ENCODE results near the gene TFEB.

TFEB gene

DNA sequence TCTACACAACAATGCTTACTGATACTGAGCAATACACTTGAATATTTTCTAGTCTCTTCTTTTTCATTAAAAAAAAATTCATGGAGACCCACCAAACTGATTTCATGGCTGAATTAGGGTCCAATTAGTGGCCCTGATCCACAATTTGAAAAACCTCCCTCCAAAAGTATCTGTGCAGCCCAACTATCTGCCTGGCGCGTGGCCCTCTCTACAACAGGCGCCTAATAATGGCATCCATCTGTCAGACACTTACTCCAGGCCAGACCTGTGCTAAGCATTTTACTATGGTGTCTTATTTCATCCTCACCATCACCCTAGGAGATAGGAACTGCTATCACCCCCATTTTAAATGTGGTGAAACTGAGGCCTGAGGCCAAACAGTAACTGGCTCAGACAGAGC is 14.0 kb downstream of the TFEB start:
- no peak for DNase-seq

DNA sequence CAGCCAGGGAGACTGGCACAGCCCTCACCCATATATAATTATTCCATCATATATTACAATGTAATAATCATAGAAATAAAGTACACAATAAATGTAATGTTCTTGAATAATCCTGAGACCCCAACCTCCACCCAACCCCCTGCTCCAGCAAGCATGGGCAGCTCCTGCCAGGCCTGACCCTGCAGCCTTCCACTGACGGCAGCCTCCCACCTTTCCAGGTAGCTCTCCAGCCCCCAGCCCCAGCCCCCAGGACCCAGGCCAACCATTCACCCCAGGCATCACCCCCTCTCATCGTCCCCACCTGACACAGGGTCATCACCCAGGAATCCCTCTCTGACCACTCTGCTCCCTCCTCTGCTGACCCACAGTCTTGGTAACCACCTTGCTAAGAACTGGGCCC is 14.6 kb downstream of the TFEB start:
- no peak for DNase-seq

DNA sequence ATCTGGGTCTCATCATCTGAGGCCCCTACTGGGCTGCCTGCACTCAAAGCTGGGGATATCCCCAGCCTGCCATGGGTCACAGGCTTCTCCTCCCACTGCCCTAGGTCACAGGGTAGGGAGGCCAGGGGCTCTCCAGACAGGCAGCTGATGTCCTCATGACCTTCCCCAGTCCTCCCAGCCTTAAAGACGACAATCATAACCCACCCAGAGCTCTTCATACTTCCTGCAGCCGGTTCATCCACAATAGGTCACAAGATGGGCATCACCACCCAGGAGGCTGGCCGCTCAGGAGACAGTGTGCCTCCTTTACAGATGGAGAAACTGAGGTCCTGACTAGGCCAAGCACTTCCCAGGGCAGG is 15.2 kb downstream of the TFEB start:
- DNase-seq: no peak

DNA sequence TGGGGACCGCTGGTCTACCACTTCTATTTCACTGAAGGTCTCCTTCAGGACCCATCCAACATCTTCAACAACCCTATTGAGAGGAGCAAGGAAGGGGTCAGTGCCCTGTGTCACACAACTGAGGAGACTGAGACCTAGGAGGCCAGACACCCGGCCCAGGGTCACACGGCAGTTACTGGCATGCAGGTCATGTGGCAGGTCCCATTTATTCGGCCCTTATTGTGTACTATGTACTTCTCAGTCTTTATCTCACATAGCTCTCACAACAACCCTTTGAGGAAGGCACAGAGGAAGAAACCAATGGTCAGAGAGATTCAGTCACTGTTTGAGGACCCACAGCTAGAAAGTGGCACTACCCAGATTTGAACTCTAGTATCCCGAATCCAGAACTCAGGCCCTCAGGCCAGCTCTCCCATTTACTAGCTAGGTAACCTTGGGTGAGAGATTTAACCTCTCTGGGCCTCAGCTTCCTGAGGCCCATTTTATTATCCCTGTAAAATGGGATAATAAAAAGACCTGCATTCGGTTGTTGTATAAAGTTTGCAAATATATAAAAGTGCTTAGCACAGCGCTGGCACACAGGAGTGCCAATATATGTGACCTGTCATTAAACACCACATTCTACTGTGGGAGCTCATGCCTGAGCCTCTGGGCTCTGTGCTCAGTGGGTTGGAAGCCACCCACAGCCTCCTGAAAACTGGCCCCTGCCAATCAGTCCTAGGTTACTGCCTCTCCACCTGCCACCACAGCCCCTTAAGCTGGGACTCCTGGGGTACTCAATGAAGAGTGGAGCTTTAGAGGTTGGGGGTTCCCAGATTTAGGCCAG is 15.8 kb downstream of the TFEB start:
- no peak for DNase-seq

DNA sequence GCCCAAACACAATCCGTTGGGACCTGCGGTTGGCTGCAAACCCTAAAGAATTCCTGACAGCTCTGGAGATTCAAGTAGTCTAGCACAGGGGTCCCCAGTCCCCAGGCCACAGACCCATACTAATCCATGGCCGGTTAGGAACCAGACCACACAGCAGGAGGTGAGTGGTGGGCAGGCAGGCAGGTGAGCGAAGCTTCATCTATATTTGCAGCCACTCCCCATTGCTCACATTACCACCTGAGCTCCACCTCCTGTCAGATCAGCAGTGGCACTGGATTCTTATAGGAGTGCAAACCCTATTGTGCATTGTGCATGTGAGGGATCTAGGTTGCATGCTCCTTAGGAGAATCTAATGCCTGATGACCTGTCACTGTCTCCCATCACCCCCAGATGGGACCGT is 16.6 kb downstream of the TFEB start:
- DNase-seq: no peak

DNA sequence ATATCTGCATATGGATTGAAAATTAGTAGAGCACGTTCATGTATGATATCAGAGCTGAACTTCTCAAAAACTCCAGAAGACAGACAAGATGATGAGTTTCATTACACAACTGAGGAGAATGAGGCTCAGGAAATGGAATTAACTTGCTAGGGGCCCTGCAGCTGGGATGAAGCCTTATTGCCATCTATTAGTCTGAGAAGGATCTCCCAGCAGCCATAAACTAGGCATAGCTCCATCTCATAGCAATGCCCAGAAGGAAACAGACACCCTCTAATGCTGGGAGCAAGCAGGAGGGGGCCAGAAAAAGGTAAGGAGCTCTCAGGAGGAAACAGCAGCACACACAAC is 18.0 kb downstream of the TFEB start:
- no peak for DNase-seq

DNA sequence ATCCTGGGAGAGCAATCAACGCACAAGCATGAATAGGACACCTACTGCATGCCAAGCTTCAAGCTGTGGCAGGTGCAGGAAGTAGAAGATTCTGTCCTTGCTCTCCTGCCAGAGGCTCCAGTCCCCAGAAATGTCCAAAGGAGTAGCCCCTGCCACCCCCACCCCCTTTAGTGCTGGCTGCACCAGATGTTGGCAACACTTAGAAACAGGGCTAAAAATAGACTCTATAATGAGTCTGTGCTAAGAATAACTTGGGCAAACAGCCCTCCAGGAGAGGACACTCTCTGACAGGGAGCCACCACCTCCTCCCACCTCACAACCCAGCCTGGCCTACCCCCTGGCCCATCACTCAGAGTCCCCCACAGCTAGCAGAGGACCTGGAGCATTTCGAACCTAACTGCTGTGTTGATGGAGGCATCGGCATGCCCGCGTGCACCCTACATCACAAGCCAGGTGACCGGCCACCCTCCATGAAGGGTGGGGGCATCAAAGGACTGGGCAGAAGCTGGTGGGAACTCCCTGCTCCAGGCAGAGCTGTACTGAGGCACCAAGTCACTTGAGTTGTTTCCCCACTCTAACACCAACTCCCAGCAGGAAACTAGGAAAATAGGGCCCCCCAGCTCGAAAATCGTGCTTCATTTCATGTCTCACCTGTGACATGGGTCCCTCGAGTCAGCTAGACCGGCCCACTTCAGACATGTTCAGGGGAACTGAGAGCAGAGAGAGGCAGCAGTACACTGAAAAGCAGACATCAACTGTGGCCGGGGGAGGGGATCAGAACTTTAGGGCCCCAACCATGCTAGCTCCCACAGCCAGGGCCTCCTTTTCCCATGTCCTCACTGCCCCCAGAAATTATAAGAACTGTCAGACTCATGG is 18.7 kb downstream of the TFEB start:
- peak; percentile 66 for DNase-seq

DNA sequence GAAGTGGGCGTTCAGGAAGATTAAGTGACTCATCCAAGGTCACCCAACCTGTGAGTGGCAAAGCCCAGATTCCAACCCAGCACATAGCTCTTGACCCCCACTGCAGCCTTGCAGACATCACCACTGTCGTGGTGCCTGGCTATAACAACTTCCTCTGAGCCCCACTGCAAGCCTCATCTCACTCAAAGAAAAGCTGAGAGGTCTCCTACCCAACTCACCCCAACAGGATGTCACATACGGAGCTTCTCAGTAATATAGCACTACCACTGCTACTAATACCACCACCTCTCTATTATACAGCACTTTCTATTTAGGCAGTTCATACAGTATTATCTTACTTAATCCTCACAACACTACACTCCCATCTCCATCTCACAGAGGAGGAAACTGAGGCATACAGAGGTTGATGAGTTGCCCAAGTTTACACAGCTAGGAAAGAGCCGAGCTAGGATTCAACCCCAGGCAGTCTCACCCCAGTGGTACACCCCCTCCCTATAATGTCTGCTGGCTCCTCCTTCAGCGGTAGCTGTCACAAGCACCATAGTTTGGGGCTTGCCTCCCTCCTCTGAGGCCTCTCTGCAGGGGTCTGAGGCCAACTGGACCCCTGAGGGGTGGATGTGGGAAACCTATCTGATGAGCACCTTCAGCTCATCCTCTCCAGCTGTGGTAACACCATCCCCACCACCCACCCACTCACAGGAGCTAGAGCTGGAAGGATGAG is 19.5 kb downstream of the TFEB start:
- DNase-seq: no peak

DNA sequence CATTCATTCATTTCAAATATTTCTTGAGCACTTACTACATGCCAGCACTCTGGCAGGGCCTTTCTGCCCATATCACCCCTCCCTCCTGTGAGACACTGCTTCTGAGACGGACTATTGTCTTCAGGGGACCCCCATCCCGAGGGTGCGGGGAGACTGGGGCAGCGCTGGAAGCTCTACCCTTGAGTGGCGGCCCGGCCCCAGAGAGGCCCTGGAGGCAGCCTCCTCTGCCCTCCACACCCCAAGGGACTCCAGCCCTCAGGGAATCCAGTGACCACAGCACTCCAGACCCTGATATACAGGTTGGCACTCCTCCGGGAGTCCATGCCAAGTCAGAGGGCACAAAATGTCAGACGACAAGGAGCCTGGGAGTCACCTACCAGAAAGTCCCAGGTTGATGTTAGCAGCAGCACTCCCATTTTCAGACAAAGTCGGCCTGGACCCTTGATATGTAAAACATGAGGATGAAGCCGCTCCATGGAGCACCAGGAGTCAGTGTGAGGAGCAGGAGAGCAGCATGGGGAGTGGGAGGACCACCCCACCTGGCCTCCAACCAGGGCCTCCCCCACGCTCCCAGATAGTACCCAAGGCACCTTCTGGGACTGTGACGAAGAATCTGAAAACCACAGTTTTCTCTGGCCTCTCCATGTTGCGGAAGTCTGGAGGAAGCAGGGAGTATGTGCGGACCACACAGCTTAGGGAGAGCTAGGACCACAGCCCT is 20.7 kb downstream of the TFEB start:
- DNase-seq: no peak

DNA sequence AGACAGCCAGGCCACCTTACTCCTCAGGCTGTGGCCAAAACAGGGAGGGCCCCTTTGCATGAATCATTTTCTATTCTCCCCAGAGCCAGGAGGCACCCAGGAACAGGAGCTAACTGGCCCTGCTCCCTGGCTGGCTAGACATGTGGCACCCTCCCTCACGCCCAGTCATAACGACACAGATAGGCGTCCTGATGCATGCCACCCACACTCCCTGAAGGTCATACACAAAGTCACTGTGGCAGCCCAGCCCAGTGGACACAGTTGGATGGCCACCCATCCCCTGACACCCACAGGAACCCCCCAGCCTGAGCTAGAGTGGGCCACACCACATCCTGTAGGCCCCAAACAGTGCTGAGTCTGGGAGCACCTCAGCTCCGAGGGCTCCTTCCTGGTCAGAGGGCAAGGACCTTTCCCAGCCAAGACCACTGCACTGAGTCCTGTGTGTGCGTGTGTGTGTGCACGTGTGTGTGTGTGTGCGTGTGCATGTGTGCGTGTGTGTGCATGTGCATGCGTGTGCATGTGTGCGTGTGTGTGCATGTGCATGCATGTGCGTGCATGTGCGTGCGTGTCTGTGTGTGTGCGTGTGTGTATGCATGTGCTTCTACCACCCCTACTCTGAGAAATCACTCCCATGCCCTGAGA is 21.6 kb downstream of the TFEB start:
- DNase-seq: peak; percentile 82

DNA sequence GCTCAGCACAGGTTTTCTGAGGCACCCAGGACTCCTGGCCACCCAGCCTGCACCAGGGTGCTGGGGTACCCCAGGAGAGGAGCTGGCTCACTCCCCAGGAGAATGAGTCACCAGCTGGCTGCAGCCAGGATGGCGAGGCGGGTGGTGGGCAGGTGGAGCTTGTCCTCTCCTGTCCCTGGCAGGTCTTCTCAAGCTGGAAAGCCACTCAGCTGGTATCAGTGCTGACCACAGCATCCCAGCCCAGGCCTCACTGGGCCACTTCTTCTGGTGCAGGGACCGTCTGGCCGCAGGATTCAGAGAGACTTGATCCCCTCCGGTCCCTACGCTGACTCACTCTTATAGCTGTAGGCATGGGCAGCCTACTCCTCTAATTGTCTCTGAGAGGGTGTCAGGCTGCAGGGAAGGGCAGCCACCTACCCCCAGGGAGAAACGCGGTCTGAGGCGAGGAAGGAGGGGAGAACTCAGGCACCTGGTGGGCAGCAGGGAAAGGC is 22.2 kb downstream of the TFEB start:
- DNase-seq: peak; percentile 82

DNA sequence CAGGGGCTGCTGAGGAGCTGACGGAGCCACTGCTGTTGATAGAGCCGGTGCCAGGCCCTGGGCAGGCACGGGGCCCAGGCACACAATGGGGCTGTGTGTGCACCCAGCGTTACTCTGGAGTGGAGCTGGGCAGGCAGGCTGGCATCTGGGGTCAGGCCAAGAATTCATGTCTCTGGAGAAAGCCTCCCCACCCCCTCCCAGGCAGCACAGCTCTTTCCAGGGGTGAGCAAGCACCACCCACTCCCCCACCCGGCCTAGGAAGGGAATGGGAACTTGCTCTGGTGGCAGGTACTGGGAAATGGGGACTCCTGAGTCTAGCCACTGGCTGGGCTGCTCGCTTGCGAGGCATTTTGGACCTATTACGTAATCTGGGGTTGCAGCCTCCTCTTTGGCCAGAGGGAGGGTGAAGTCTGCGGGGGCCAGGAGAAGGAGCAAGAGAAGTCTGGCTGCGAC is 22.7 kb downstream of the TFEB start:
- peak; percentile 90 for DNase-seq

DNA sequence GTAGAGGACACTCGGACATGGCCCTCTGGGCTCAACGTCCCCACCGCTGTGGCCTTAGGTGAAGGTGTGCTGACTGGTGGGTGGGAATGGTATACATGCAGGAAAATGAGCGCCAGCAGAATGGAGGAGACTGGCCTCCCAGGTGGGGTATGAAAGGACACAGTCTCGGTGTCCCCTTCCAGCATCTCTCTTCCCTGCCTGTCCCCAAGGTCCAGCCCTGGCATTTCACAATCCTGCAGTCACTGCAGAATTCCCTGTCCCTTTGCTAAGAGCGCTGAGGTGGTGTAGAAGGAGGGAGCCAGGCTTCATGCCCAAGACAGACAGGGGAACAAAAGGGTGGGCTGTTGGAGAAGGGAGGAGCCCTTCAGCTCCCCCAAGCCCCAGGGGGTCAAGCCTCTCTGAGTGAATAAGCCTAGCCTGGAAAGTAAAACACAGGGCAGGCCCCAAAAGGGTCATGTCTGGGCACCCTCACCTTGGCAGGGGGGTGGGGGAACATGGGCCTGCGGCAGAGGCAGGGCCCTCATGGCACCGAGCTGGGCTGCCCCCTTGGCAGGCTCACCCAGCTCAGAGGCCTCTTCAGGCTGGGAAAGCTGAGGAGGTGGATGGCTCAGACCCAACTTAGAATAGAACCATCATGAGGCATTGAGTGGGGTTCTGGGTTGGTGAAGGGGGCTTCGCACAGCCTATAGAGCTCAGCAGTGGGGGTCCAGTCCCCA is 23.9 kb downstream of the TFEB start:
- DNase-seq: no peak

DNA sequence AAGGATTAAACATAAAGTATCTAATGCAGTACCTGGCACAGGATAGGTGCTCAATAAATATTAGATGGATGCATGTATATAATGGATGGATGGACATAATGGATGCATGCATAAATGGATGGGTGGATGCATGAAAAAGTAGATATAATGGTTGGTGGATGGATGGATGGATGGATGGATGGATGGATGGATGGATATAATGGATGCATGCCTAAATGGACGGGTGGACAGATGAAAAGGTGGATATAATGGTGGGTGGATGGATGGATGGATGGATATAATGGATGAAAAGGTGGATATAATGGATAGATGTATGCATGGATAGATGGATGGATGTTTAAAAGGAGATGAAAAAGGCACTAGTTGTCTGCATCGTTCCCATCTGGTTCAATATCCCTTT is 26.0 kb downstream of the TFEB start:
- no peak for DNase-seq

DNA sequence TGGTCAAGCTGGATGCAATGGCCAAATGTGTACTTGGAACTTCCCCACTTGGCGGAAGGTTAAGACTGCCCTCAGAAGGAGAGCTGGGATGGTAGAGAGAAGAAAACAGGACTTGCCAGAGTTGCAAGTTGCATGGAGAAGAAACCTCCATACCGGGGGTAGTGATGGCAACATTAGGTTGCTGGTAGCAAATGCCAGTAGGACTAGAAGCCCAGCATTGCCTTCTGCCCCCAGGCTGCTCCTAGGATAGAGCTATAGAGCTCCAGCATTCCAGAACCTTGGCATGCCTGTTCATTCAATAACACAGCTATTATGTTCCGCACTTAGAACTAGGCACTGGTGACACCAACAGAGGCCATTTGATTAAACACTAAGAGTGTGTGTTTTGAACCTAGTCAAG is 26.6 kb downstream of the TFEB start:
- DNase-seq: no peak

DNA sequence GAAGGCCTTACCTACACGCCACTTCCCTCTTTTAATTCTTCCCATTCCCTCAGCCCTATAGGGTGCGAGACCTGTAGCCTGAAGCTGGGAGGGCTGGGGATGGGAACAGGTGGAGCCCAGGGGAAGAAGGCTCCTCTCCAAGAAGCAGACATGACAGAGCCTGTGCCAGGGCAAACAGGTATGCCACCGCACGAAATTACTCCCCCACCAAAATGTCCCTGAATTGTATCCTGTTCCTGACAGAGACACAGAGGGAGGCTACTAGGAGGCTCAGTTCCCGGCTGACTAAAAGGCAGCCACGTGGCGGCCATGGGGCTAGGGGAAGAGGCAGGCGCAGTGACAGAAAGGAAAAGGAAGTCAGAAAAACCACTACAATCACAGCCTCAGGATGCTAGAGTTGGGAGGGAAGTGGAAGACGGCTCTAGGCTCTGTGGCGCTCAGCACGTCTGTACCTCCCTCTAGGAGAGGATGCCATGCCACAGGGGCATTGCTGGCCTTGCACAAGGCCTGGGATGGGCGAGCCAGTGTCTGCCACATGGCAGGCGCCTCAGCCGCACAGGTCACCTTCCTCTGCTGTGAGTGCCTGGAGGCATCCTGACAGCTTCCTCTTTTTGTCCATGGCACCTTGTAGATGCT is 27.7 kb downstream of the TFEB start:
- no peak for DNase-seq

DNA sequence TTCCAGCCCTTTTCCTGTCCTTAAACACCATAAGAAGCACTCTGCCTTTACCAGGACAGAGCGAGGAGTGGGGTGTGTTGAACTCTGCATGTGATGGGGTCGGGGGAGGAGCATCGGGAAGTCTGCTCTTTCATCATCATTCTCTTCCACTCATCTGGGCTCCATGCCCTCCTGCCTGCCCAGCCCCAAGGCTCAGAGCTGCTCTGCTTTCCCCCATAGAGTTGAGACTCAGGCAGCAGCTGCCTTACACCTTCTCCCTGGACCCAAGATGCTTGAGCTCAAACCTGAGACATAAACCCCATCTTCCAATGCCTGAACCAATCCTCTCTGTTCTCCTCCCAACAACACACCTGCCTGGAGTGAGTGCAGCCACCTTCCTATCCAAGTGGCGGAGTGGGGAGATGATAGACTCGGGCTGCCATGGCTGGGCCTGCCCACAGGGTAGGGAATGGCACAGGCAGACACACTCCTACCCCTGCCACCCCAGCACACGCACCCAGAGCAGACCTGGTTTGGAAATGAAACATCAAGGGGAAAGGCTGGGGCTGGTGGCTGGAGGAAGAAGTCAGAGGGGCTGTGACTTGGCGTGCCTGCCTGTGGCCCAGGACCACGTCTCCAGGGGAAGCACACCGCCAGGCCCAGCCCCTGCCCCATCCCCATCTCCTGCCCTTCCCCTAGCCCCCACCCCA is 28.4 kb downstream of the TFEB start:
- no peak for DNase-seq

DNA sequence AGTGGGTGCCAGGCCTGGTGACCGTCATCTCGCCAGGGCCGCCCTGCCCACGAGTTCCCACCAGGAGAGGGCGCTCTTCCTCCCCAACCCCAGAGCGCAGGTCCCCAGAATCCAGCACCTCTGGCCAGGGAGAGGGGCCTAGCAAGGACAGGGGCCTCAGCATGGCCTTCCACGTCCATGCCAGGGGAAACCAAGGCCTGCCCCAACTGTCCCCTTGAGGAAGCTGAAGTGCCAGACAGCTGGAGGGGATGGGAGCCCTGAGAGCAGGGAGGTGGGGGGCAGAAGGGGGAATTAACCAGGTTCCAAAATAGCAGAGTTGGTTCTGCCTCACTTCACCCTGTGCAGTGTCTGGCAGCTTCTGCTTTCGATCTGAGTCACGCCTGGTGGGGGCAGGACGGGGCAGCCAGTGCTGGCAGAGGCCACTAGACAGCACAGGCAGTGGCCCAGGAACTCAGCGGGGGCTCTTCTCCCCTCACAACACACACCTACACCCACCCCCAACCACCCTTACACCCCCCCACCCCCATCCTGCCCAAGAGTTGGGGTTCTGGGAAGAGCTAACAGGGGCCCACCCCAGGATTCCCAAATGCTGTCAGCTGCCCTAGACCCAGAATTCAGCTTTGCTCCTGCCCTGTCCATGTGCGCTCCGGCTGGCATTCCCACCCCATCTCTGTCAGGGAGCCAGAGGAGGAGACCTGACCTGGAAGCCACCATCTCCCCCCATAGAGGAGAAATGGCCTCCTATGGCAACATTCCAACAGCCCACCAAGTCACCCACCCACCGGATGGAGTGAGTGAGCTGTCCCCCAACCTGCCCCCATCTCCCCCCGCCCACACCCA is 29.2 kb downstream of the TFEB start:
- DNase-seq: peak; percentile 15

DNA sequence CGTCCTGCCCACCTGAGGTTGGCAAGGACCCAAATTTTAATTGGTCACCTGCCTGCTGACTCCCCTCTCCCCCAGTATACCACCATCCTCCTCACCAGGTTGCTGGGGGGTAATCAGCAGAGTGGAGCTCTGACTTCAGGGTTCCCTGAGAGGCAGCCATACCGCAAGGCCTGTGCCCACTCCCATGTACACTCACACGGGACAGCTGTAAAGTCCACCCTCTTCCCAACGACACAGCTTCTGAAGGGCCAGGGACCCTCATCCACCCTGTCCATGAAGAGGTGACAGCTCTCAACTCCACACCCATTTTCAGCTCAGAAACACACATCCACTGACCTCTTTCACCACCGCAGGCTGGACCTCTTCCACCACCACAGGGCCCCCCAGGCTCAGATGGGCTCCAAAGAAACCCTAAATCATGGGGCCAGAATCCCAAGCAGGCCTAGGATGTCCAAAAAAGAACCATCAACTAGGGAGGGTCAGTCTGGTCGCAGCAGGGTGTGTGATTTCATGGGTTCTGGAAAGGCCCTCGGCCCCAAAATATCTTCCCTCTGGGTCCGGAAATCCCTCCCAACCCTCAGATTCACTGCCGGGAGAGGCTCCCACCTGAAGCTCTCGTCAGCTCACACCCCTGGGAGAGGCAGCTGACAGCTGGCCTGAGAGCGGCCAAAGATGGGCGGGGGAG is 30.0 kb downstream of the TFEB start:
- DNase-seq: no peak
